NT2/D1 (cell line): ENCODE data around the gene PCDH10.

Source experiments
- SUZ12 ChIP-seq: IDR thresholded peaks from 2 replicates; pipeline ENCODE4 v1.6.1; 2011; ENCODE audit not compliant: insufficient read length, insufficient read depth; ENCODE audit errors: extremely low read depth
- YY1 ChIP-seq: IDR thresholded peaks from 2 replicates; pipeline ENCODE4 v1.6.1; 2011; ENCODE audit not compliant: insufficient read length, insufficient read depth
- ZNF274 ChIP-seq: IDR thresholded peaks from 2 replicates; pipeline ENCODE4 v1.6.1; 2011; ENCODE audit warnings: mild to moderate bottlenecking, low read depth, low read length

GRCh38 chr4:133156096-133156495, 7.0 kb downstream of the PCDH10 start:
- TF ChIP-seq ZNF274: no peak
- TF ChIP-seq SUZ12: no peak
- no peak for TF ChIP-seq YY1
